ENCODE results near the gene PLXNB3.
"Not testable (repeated sequence)": the region's sequence is repeated elsewhere in the genome, so short reads cannot be mapped to it uniquely, and the experiment has no call there.

Gene PLXNB3

GRCh38 chrX:153763989-153764755 lies at the start of gene PLXNB3:
TSS of gene PLXNB3 (plus strand) at chrX:153764249. CDS start at chrX:153765536, 1,287 bp downstream.
- DNase-seq, result peak in 49 of 51 donors; percentile 11 to 94 (median 72)

- DNase-seq, result no peak
These were observed 49.8 kb upstream of the PLXNB3 start for GRCh38 chrX:153714256-153714655.

GRCh38 chrX:153717445-153717844 lies 46.6 kb upstream of the PLXNB3 start:
- DNase-seq, result no peak

GRCh38 chrX:153719238-153719637 lies 44.8 kb upstream of the PLXNB3 start:
- DNase-seq, result no peak

- DNase-seq, result no peak
These were observed 44.3 kb upstream of the PLXNB3 start for GRCh38 chrX:153719701-153720100.

GRCh38 chrX:153722704-153723350 lies 41.2 kb upstream of the PLXNB3 start:
- DNase-seq, result no peak

GRCh38 chrX:153723351-153724251 lies 40.4 kb upstream of the PLXNB3 start:
- no peak for DNase-seq

GRCh38 chrX:153724252-153725038 lies 39.6 kb upstream of the PLXNB3 start, which contains the start of the genes ABCD1 and BCAP31:
TSS of gene ABCD1 (plus strand) at chrX:153724856. CDS start at chrX:153725267, 411 bp downstream.
TSS of gene BCAP31 (minus strand) at chrX:153724387. CDS start at chrX:153723244, 1,143 bp downstream.
- peak in 50 of 51 donors; percentile 33 to 93 (median 81) for DNase-seq

DNA sequence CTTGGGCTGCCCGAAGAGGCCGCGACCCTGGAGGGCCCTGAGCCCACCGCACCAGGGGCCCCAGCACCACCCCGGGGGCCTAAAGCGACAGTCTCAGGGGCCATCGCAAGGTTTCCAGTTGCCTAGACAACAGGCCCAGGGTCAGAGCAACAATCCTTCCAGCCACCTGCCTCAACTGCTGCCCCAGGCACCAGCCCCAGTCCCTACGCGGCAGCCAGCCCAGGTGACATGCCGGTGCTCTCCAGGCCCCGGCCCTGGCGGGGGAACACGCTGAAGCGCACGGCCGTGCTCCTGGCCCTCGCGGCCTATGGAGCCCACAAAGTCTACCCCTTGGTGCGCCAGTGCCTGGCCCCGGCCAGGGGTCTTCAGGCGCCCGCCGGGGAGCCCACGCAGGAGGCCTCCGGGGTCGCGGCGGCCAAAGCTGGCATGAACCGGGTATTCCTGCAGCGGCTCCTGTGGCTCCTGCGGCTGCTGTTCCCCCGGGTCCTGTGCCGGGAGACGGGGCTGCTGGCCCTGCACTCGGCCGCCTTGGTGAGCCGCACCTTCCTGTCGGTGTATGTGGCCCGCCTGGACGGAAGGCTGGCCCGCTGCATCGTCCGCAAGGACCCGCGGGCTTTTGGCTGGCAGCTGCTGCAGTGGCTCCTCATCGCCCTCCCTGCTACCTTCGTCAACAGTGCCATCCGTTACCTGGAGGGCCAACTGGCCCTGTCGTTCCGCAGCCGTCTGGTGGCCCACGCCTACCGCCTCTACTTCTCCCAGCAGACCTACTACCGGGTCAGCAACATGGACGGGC lies 38.8 kb upstream of the PLXNB3 start:
- DNase-seq, result no peak

GRCh38 chrX:153725832-153726285 lies 38.2 kb upstream of the PLXNB3 start:
- DNase-seq, result peak in 1 of 51 donors; percentile 9

DNA sequence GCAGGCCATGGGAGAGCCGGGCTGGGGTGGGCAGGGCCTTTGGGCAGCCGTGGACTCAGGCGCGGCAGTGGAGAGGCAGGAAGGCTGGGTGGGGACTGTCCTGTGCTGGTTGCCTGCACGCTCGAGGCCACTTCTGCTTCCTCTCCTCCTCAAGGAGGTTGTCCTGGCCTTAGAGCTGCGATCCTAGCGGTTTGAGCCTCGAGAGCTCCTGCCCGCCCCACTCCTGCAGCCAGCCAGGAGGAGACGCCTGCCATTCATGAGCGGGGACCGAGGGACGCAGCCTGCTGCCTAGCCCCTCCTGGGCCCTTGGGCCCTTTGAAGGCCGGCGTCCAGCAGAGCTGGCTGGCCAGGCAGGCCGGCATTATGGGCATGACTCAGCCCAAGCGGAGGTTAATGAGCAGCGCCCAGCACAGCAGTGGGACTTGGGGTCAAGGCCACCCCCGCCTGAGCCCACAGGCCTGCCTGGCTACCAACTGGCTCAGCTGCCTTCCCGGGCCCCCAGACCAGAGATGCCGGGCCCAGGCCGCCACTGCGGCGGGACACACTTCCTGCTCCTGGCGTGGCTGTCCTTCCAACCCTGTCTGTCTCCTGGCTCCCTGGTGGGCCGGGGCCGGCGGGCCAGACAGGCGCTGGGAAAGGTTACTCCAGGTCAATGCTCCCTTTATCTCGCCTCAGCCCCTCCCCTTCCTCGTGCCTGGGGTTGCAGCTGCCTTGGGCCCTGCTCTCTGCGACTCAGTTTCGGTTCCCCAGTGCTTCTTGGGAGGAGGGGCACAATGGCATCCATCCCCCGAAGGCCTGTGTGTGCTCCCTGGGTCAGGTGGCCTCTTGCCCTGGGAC lies 37.5 kb upstream of the PLXNB3 start:
- peak in 33 of 51 donors; percentile 6 to 83 (median 53) for DNase-seq

GRCh38 chrX:153727123-153727931 lies 36.7 kb upstream of the PLXNB3 start:
- DNase-seq, result peak in 44 of 51 donors; percentile 5 to 83 (median 59)

- no peak for DNase-seq
These were observed 36.0 kb upstream of the PLXNB3 start for GRCh38 chrX:153728095-153728494.

DNA sequence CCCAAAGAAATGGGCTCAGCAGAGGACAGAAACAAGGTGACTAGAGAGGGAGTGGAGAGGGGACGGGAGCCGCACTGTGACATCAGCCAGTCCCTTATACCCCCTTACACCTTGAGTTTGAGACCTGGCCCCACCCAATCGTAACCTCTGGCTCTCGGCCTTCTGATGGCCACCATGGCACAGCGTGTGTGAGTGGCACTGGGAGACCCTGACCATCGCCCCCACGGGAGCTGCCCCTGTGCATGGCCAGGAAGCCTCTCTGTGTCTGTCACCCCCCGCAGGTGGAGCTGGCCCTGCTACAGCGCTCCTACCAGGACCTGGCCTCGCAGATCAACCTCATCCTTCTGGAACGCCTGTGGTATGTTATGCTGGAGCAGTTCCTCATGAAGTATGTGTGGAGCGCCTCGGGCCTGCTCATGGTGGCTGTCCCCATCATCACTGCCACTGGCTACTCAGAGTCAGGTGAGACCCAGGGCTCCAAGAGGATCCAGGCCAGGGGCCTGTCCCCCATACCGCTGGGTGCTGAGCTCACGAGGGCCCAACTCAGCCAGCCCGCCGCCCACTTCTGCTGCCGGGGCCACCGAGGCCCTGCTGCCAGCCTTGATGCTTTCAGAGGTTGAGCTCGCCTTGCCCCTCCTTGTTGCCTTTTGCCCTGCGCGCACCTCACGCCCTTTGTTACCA lies 35.0 kb upstream of the PLXNB3 start:
- DNase-seq, result no peak

- not testable (repeated sequence) for DNase-seq
These were observed 33.9 kb upstream of the PLXNB3 start for GRCh38 chrX:153730115-153730514.

DNA sequence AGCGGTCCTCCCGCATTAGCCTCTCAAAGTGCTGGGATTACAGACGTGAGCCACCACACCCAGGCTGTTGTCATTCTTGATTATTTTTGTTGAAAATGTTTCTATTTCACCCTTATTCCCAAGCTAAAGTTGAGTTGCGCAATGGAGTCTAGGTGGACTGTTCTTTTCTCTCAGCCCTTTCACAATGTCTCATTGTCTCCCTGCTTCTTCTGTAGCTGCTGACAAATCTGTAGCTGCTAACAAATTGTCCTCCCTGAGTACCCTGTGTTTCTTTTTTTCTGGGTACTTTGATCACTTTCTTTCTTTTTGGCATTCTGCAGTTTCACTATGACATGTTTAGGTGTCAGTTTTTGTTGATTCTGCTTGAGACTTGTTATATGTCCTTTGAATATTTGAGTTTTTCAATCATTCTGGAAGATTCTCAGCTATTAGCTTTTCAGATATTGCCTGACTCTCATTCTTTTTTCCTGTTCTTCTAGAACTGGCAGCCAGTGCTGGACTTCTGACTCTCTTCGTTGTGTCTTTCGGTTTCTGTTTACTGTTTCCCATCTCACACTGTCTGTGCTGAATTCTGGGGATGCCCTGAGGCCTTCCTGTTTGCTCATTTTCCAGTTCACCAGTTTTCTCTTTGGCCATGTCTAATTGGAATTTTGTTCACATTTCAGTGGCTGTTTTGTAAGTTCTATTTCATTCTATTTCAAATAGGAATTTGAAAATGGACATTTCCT lies 32.8 kb upstream of the PLXNB3 start:
- DNase-seq, result no peak

DNA sequence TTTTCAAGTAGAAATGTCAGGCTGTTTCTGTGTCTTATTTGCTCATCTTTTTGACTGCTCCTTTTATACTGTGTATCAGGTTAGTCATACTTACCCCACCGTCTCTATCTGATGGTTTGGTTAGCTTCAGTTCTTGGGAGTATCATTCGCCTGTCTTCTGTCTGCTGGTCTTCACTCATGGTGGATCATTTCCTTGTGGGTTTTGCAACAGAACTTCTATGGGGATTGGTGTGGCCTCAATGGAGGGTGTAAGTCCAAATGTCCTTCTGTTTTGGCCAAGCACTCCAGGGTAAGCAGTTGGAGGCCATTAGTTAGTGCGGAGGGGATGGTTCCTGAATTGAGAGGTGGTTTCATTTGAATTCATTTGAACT lies 32.2 kb upstream of the PLXNB3 start:
- no peak for DNase-seq
